Mesothelial cell of epicardium (in vitro differentiated cells): Measurements from ENCODE around the gene PKP4. TPM values are rescaled to one million over a fixed set of nuclear protein-coding genes. Genes with fewer than 3 reads are reported as not detected.

Experiments
- DNase-seq, 2 experiments: peaks; one replicate each; pipeline ENCODE4 v3.0.0; 2021; ENCODE audit warnings: low spot score in 2 of 2; ENCODE audit not compliant: unreplicated experiment in 2 of 2
- H3K27ac Mint-ChIP-seq: 2 replicates; pipeline ENCODE4 v1.8.0; 2021; ENCODE audit warnings: mixed read lengths
- H3K27me3 Mint-ChIP-seq: 2 replicates; pipeline ENCODE4 v1.8.0; 2021; ENCODE audit warnings: low read depth, mixed read lengths
- H3K36me3 Mint-ChIP-seq: 2 replicates; pipeline ENCODE4 v1.8.0; 2021; ENCODE audit warnings: mixed read lengths
- H3K4me1 Mint-ChIP-seq: 2 replicates; pipeline ENCODE4 v1.8.0; 2021; ENCODE audit warnings: mixed read lengths
- H3K4me3 Mint-ChIP-seq: 2 replicates; pipeline ENCODE4 v1.8.0; 2021; ENCODE audit warnings: mild to moderate bottlenecking, moderate library complexity, mixed read lengths
- H3K9me3 Mint-ChIP-seq: 2 replicates; pipeline ENCODE4 v1.8.0; 2021; ENCODE audit warnings: mixed read lengths
- CTCF ChIP-seq: fragments of 200-600 bp; sonication (generic); IDR thresholded peaks from one replicate; pipeline ENCODE4 v1.5.0; 2021; ENCODE audit warnings: antibody characterized with exemption; ENCODE audit not compliant: unreplicated experiment
- total RNA-seq: library from RNA; stranded (reverse); gene quantifications from 3 replicates; pipeline ENCODE4 v1.2.1, GENCODE V29; 2021

The PKP4 gene
- total RNA-seq, 1 donor from 2014 or later = 70.8 TPM

GRCh38 chr2:158718851-158719250, 262.1 kb downstream of the PKP4 start:
- TF ChIP-seq CTCF = no peak
- H3K27ac Mint-ChIP-seq = no peak overlapping the region
- no peak overlapping the region for H3K4me3 Mint-ChIP-seq

GRCh38 chr2:158719403-158719802, 262.7 kb downstream of the PKP4 start:
- peaks cover 12% of the 10 kb centered on the region for H3K4me1 Mint-ChIP-seq

More at GRCh38 chr2:158718851-158719250, 262.1 kb downstream of the PKP4 start:
- Mint-ChIP-seq H3K9me3 (peaks cover 4% of the 10 kb centered on the region), H3K4me1 (peaks cover 8% of the 10 kb centered on the region), H3K27me3 (no peaks in the 10 kb centered on the region), H3K36me3 (no peaks in the 10 kb centered on the region)
- DNase-seq = no peak

GRCh38 chr2:158722266-158723105, 265.7 kb downstream of the PKP4 start:
- Mint-ChIP-seq H3K27ac (no peak overlapping the region), H3K27me3 (peaks cover 2% of the 10 kb centered on the region), H3K4me1 (peaks cover 13% of the 10 kb centered on the region), H3K4me3 (no peak overlapping the region), H3K9me3 (no peaks in the 10 kb centered on the region), H3K36me3 (no peaks in the 10 kb centered on the region)
- TF ChIP-seq CTCF = no peak
- no peak for DNase-seq

More at GRCh38 chr2:158719403-158719802, 262.7 kb downstream of the PKP4 start:
- no peak for DNase-seq
- no peaks in the 10 kb centered on the region for H3K36me3 Mint-ChIP-seq
- H3K27me3 Mint-ChIP-seq = peaks cover 2% of the 10 kb centered on the region
- H3K4me3 Mint-ChIP-seq = no peak overlapping the region
- H3K9me3 Mint-ChIP-seq = no peaks in the 10 kb centered on the region
- no peak for TF ChIP-seq CTCF
- no peak overlapping the region for H3K27ac Mint-ChIP-seq

GRCh38 chr2:158723181-158723838, 266.6 kb downstream of the PKP4 start:
- Mint-ChIP-seq H3K27me3 (peaks cover 2% of the 10 kb centered on the region), H3K4me1 (peaks cover 13% of the 10 kb centered on the region), H3K9me3 (no peaks in the 10 kb centered on the region), H3K36me3 (no peaks in the 10 kb centered on the region), H3K27ac (no peak overlapping the region), H3K4me3 (no peak overlapping the region)
- no peak for TF ChIP-seq CTCF
- no peak for DNase-seq

- TF ChIP-seq CTCF = no peak
- H3K27me3 Mint-ChIP-seq = peaks cover 2% of the 10 kb centered on the region
Measured at GRCh38 chr2:158723921-158724802, 267.4 kb downstream of the PKP4 start.

More at GRCh38 chr2:158723921-158724802, 267.4 kb downstream of the PKP4 start:
- Mint-ChIP-seq H3K4me1 (peaks cover 13% of the 10 kb centered on the region), H3K4me3 (no peak overlapping the region), H3K36me3 (no peaks in the 10 kb centered on the region), H3K9me3 (no peaks in the 10 kb centered on the region), H3K27ac (no peak overlapping the region)
- DNase-seq = no peak
